Measurements from ENCODE around the gene TNP1.

TNP1 gene

GRCh38 chr2:216862628-216863398 is 2.9 kb upstream of the TNP1 start:
- WGBS (ENCODE audit: insufficient coverage, insufficient read length), result no CpG with 5 or more reads among the region's 8 CpGs
- Histone ChIP-seq H3K27ac (ENCODE audit: low read length) (no peak overlapping the region), H3K4me1 (ENCODE audit: control insufficient read depth, insufficient read depth, low read length) (no peaks in the 10 kb centered on the region), H3K4me3 (ENCODE audit: low read length) (no peak overlapping the region), H3K9me3 (ENCODE audit: control insufficient read depth, insufficient read depth, low read length) (no peaks in the 10 kb centered on the region), H3K27me3 (ENCODE audit: control insufficient read depth, insufficient read depth, low read length) (no peaks in the 10 kb centered on the region), H3K36me3 (ENCODE audit: control insufficient read depth, insufficient read depth, low read length) (no peaks in the 10 kb centered on the region)
- no peak for DNase-seq (ENCODE audit: low read depth, low spot score)

GRCh38 chr2:216860426-216861137 is 718 bp upstream of the TNP1 start:
- no peak for DNase-seq (ENCODE audit: low read depth, low spot score)
- no peaks in the 10 kb centered on the region for H3K9me3 ChIP-seq (ENCODE audit: control insufficient read depth, insufficient read depth, low read length)

GRCh38 chr2:216858312-216858711 is 1.6 kb downstream of the TNP1 start:
- H3K9me3 ChIP-seq (ENCODE audit: control insufficient read depth, insufficient read depth, low read length), result no peaks in the 10 kb centered on the region

More at GRCh38 chr2:216860426-216861137, 718 bp upstream of the TNP1 start:
- no peaks in the 10 kb centered on the region for H3K36me3 ChIP-seq (ENCODE audit: control insufficient read depth, insufficient read depth, low read length)
- H3K4me3 ChIP-seq (ENCODE audit: low read length), result no peak overlapping the region
- WGBS (ENCODE audit: insufficient coverage, insufficient read length), result no CpG with 5 or more reads among the region's 2 CpGs
- no peak overlapping the region for H3K27ac ChIP-seq (ENCODE audit: low read length)
- H3K4me1 ChIP-seq (ENCODE audit: control insufficient read depth, insufficient read depth, low read length), result no peaks in the 10 kb centered on the region
- H3K27me3 ChIP-seq (ENCODE audit: control insufficient read depth, insufficient read depth, low read length), result no peaks in the 10 kb centered on the region

GRCh38 chr2:216857131-216857550 is 2.7 kb downstream of the TNP1 start:
- Histone ChIP-seq H3K4me3 (ENCODE audit: low read length) (no peak overlapping the region), H3K27ac (ENCODE audit: low read length) (no peak overlapping the region), H3K9me3 (ENCODE audit: control insufficient read depth, insufficient read depth, low read length) (no peaks in the 10 kb centered on the region), H3K27me3 (ENCODE audit: control insufficient read depth, insufficient read depth, low read length) (no peaks in the 10 kb centered on the region), H3K4me1 (ENCODE audit: control insufficient read depth, insufficient read depth, low read length) (no peaks in the 10 kb centered on the region), H3K36me3 (ENCODE audit: control insufficient read depth, insufficient read depth, low read length) (no peaks in the 10 kb centered on the region)
- no CpG with 5 or more reads among the region's 3 CpGs for WGBS (ENCODE audit: insufficient coverage, insufficient read length)
- DNase-seq (ENCODE audit: low read depth, low spot score), result no peak

More at GRCh38 chr2:216858312-216858711, 1.6 kb downstream of the TNP1 start:
- Histone ChIP-seq H3K4me1 (ENCODE audit: control insufficient read depth, insufficient read depth, low read length) (no peaks in the 10 kb centered on the region), H3K27ac (ENCODE audit: low read length) (no peak overlapping the region), H3K4me3 (ENCODE audit: low read length) (no peak overlapping the region), H3K36me3 (ENCODE audit: control insufficient read depth, insufficient read depth, low read length) (no peaks in the 10 kb centered on the region), H3K27me3 (ENCODE audit: control insufficient read depth, insufficient read depth, low read length) (no peaks in the 10 kb centered on the region)
- WGBS (ENCODE audit: insufficient coverage, insufficient read length), result no CpG with 5 or more reads among the region's 3 CpGs
- no peak for DNase-seq (ENCODE audit: low read depth, low spot score)

- H3K4me1 ChIP-seq (ENCODE audit: control insufficient read depth, insufficient read depth, low read length), result no peaks in the 10 kb centered on the region
- no peak overlapping the region for H3K27ac ChIP-seq (ENCODE audit: low read length)
- DNase-seq (ENCODE audit: low read depth, low spot score), result no peak
- H3K9me3 ChIP-seq (ENCODE audit: control insufficient read depth, insufficient read depth, low read length), result no peaks in the 10 kb centered on the region
- no peaks in the 10 kb centered on the region for H3K27me3 ChIP-seq (ENCODE audit: control insufficient read depth, insufficient read depth, low read length)
- no peak overlapping the region for H3K4me3 ChIP-seq (ENCODE audit: low read length)
- no peaks in the 10 kb centered on the region for H3K36me3 ChIP-seq (ENCODE audit: control insufficient read depth, insufficient read depth, low read length)
- 100% methylated on average over 1 of the region's 5 CpGs for WGBS (ENCODE audit: insufficient coverage, insufficient read length)
Measured at GRCh38 chr2:216856406-216857065, 3.3 kb downstream of the TNP1 start.

- H3K36me3 ChIP-seq (ENCODE audit: control insufficient read depth, insufficient read depth, low read length), result no peaks in the 10 kb centered on the region
- no peaks in the 10 kb centered on the region for H3K27me3 ChIP-seq (ENCODE audit: control insufficient read depth, insufficient read depth, low read length)
- H3K4me1 ChIP-seq (ENCODE audit: control insufficient read depth, insufficient read depth, low read length), result no peaks in the 10 kb centered on the region
- no peak for DNase-seq (ENCODE audit: low read depth, low spot score)
- H3K9me3 ChIP-seq (ENCODE audit: control insufficient read depth, insufficient read depth, low read length), result no peaks in the 10 kb centered on the region
- H3K27ac ChIP-seq (ENCODE audit: low read length), result no peak overlapping the region
- WGBS (ENCODE audit: insufficient coverage, insufficient read length), result no CpG with 5 or more reads among the region's 3 CpGs
- H3K4me3 ChIP-seq (ENCODE audit: low read length), result no peak overlapping the region
Measured at GRCh38 chr2:216855605-216856004, 4.3 kb downstream of the TNP1 start.

- DNase-seq (ENCODE audit: low read depth, low spot score), result no peak
- Histone ChIP-seq H3K4me1 (ENCODE audit: control insufficient read depth, insufficient read depth, low read length) (0 out of 2 replicates have a peak, but pooled peaks cover under 1% of the 10 kb centered on the region), H3K27ac (ENCODE audit: low read length) (no peak overlapping the region), H3K27me3 (ENCODE audit: control insufficient read depth, insufficient read depth, low read length) (no peaks in the 10 kb centered on the region), H3K36me3 (ENCODE audit: control insufficient read depth, insufficient read depth, low read length) (no peaks in the 10 kb centered on the region), H3K9me3 (ENCODE audit: control insufficient read depth, insufficient read depth, low read length) (no peaks in the 10 kb centered on the region), H3K4me3 (ENCODE audit: low read length) (no peak overlapping the region)
- no CpG with 5 or more reads among the region's 4 CpGs for WGBS (ENCODE audit: insufficient coverage, insufficient read length)
Measured at GRCh38 chr2:216855079-216855478, 4.8 kb downstream of the TNP1 start.

- Histone ChIP-seq H3K4me1 (ENCODE audit: control insufficient read depth, insufficient read depth, low read length) (0 out of 2 replicates have a peak, but pooled peaks cover 1% of the 10 kb centered on the region), H3K9me3 (ENCODE audit: control insufficient read depth, insufficient read depth, low read length) (no peaks in the 10 kb centered on the region), H3K4me3 (ENCODE audit: low read length) (no peak overlapping the region), H3K27me3 (ENCODE audit: control insufficient read depth, insufficient read depth, low read length) (no peaks in the 10 kb centered on the region), H3K36me3 (ENCODE audit: control insufficient read depth, insufficient read depth, low read length) (no peaks in the 10 kb centered on the region), H3K27ac (ENCODE audit: low read length) (no peak overlapping the region)
- DNase-seq (ENCODE audit: low read depth, low spot score), result no peak
- WGBS (ENCODE audit: insufficient coverage, insufficient read length), result no CpG with 5 or more reads among the region's 1 CpG
Measured at GRCh38 chr2:216851486-216852090, 8.3 kb downstream of the TNP1 start.

GRCh38 chr2:216850665-216851322 is 9.1 kb downstream of the TNP1 start:
- H3K9me3 ChIP-seq (ENCODE audit: control insufficient read depth, insufficient read depth, low read length), result no peaks in the 10 kb centered on the region
- DNase-seq (ENCODE audit: low read depth, low spot score), result no peak
- no peaks in the 10 kb centered on the region for H3K27me3 ChIP-seq (ENCODE audit: control insufficient read depth, insufficient read depth, low read length)
- no peak overlapping the region for H3K27ac ChIP-seq (ENCODE audit: low read length)
- no CpG with 5 or more reads among the region's 6 CpGs for WGBS (ENCODE audit: insufficient coverage, insufficient read length)
- H3K4me3 ChIP-seq (ENCODE audit: low read length), result no peak overlapping the region
- H3K36me3 ChIP-seq (ENCODE audit: control insufficient read depth, insufficient read depth, low read length), result no peaks in the 10 kb centered on the region
- H3K4me1 ChIP-seq (ENCODE audit: control insufficient read depth, insufficient read depth, low read length), result 0 out of 2 replicates have a peak, but pooled peaks cover 1% of the 10 kb centered on the region

- Histone ChIP-seq H3K9me3 (ENCODE audit: control insufficient read depth, insufficient read depth, low read length) (no peaks in the 10 kb centered on the region), H3K27me3 (ENCODE audit: control insufficient read depth, insufficient read depth, low read length) (no peaks in the 10 kb centered on the region), H3K4me3 (ENCODE audit: low read length) (no peak overlapping the region), H3K27ac (ENCODE audit: low read length) (no peak overlapping the region), H3K36me3 (ENCODE audit: control insufficient read depth, insufficient read depth, low read length) (no peaks in the 10 kb centered on the region), H3K4me1 (ENCODE audit: control insufficient read depth, insufficient read depth, low read length) (0 out of 2 replicates have a peak, but pooled peaks cover 1% of the 10 kb centered on the region)
- no CpG with 5 or more reads among the region's 10 CpGs for WGBS (ENCODE audit: insufficient coverage, insufficient read length)
- DNase-seq (ENCODE audit: low read depth, low spot score), result no peak
Measured at GRCh38 chr2:216849987-216850386, 9.9 kb downstream of the TNP1 start.
